HG03378 (cell line): ENCODE measurements around the gene CST9L.

Experiments
- ATAC-seq: cut with Tn5 transposase; IDR thresholded peaks from one replicate; pipeline ENCODE4 v1.9.1; 2021; ENCODE audit warnings: mild to moderate bottlenecking, moderate library complexity; ENCODE audit not compliant: unreplicated experiment

CST9L gene

GRCh38 chr20:23514848-23515247 is 53.4 kb downstream of the CST9L start:
- no peak for ATAC-seq
